ENCODE results near the gene PHEX.
"Not testable (repeated sequence)": the region's sequence is repeated elsewhere in the genome, so short reads cannot be mapped to it uniquely, and the experiment has no call there.

PHEX gene

DNA sequence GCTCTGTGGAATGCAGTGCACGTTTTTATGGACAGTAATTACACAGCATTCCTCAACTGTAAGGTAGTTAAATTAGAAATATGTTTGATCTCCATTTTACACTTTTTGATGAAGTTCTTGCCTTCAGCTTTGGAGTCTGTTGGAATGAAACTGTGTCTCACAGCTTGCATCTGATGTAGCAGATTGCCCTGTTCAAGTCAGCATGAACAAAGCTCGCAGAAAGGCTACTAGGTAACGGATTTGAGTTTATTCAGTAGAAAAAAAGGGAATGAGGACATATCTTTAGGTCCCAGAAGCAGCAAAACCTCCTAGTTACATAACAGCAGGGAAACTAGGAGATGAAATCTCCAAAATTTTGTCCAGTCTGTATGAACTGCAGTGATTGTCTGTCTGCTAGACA is 216.3 kb downstream of the PHEX start:
- no peak overlapping the region for H3K4me3 ChIP-seq (ENCODE audit: low read depth, low read length)
- TF ChIP-seq, protein P1, sequence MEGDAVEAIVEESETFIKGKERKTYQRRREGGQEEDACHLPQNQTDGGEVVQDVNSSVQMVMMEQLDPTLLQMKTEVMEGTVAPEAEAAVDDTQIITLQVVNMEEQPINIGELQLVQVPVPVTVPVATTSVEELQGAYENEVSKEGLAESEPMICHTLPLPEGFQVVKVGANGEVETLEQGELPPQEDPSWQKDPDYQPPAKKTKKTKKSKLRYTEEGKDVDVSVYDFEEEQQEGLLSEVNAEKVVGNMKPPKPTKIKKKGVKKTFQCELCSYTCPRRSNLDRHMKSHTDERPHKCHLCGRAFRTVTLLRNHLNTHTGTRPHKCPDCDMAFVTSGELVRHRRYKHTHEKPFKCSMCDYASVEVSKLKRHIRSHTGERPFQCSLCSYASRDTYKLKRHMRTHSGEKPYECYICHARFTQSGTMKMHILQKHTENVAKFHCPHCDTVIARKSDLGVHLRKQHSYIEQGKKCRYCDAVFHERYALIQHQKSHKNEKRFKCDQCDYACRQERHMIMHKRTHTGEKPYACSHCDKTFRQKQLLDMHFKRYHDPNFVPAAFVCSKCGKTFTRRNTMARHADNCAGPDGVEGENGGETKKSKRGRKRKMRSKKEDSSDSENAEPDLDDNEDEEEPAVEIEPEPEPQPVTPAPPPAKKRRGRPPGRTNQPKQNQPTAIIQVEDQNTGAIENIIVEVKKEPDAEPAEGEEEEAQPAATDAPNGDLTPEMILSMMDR (IDR thresholded peaks at IDR 0.05; ENCODE audit: low read depth, low read length) = no peak

DNA sequence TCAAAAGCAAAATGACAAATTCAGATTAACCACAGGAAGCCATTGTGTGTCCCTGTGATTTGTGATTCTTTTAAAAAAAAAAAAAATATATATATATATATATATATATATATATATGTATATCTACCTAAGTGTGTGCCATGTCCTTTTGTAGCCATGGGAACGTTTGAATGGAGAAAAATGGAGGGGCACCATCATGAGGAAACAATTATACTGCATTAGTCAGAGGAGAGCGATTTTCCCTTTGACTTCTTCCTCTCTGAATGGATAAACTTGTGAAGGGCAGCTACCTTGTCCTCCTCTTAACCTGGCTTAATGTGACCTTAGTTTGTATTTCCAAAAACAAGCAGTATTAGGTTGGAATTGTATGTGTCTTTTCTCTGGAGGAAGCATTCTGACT is 217.2 kb downstream of the PHEX start:
- TF ChIP-seq, protein P1 (IDR thresholded peaks at IDR 0.05; ENCODE audit: low read depth, low read length) = no peak
- H3K4me3 ChIP-seq (ENCODE audit: low read depth, low read length) = no peak overlapping the region

DNA sequence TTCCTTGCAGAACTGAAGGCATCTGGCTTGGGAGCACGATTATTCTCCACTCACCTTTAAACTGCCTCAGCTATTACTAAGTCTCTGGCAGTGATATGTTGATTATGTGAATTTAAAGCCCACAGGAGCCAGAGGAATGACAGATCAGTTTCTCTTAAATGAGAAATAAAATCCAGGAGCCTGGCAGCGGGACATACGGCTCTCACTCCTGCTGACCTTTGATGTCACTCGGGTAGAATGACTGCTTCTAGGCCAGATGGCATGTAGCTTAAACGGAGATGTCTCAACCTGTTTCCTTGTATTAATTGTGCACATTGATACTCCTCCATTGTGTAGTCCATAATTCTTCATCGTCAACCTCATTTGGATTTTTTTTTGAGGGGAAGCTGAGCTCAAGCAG is 236.6 kb downstream of the PHEX start:
- H3K4me3 ChIP-seq (ENCODE audit: low read depth, low read length) = no peak overlapping the region

DNA sequence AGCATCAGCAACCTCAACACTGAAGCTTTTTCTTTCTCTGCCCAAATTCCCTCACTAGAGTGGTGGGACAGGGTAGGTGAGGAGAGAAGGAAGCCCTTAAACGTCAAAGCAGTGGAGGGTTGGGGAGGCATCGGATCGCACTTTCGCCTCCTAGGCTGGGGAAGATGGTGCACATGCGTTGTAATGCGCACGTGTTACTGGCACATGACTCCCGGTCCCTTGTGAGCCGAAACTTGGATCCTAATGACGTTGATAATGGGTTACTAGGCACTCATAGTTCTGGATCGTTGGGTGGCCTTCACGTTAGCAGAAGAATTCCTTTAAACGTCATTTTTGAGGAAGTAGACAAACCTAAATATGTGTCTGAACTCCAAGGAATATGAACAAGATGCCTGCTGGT is 240.5 kb downstream of the PHEX start, which contains the start of gene CBLL2:
CBLL2 (plus strand) TSS at position 301 of the 400 bp plus-strand sequence; CDS start at position 380, 79 bp downstream.
- TF ChIP-seq, protein P1 (IDR thresholded peaks at IDR 0.05; ENCODE audit: low read depth, low read length) = no peak
- H3K4me3 ChIP-seq (ENCODE audit: low read depth, low read length) = no peak within 1 kb of the TSS

More for the DNA sequence above, 236.6 kb downstream of the PHEX start:
- TF ChIP-seq, protein P1 (IDR thresholded peaks at IDR 0.05; ENCODE audit: low read depth, low read length) = no peak

DNA sequence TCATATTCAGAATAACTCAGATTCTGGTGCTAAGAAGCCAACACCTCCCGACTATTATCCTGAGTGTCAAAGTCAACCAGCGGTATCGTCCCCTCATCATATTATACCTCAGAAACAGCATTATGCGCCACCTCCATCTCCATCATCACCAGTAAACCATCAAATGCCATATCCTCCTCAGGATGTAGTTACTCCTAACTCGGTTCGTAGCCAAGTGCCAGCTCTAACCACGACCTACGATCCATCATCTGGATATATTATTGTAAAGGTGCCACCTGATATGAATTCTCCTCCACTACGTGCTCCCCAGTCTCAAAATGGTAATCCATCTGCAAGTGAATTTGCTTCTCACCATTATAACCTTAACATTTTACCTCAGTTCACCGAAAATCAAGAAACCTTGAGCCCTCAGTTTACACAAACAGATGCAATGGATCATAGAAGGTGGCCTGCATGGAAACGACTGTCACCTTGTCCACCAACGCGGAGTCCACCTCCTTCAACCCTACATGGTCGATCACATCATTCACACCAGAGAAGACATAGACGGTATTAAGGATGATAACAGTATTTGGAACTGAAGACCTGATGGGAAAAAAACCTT is 241.7 kb downstream of the PHEX start:
- TF ChIP-seq, protein P1 (IDR thresholded peaks at IDR 0.05; ENCODE audit: low read depth, low read length) = no peak

DNA sequence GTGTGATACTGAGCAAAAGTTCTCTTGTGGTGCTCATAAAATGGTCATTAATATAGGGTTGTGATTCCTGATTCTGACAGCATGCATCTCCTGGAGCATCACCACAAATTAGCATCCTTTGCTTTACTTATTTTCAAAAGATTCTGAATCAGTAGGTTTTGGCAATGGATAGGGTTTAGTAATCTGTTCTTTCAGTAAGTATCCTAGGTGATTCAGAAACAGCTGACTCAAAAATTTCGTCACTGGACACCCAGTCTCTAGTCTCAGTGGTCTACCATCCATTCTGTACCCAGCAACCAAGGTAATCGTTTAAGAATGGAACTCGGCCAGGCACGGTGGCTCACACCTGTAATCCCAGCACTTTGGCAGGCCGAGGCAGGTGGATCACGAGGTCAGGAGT is 244.7 kb downstream of the PHEX start:
- H3K4me3 ChIP-seq (ENCODE audit: low read depth, low read length) = no peak overlapping the region
- TF ChIP-seq, protein P1 (IDR thresholded peaks at IDR 0.05; ENCODE audit: low read depth, low read length) = no peak

More for the DNA sequence above, 241.7 kb downstream of the PHEX start:
- no peak overlapping the region for H3K4me3 ChIP-seq (ENCODE audit: low read depth, low read length)

DNA sequence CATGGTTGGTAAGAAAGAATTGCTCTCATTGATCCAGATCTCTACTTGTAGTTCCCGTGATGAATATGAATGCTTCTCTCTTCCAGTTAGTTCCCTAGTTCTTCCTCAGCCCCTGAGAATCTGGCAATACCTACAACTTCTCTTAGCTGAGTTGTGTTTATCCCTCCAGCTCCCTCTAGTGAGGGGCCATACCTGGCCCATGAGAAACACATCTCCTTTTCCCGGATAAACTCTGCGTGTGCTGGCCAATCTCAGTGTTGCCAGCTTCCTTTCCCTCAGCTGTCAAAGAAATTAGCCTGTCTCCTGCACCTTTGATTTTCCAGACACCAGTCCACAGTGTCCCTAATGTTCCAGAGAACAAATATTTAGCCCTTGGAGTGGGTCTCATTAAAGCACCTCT is 246.2 kb downstream of the PHEX start:
- H3K4me3 ChIP-seq (ENCODE audit: low read depth, low read length) = no peak overlapping the region
- TF ChIP-seq, protein P1 (IDR thresholded peaks at IDR 0.05; ENCODE audit: low read depth, low read length) = no peak

DNA sequence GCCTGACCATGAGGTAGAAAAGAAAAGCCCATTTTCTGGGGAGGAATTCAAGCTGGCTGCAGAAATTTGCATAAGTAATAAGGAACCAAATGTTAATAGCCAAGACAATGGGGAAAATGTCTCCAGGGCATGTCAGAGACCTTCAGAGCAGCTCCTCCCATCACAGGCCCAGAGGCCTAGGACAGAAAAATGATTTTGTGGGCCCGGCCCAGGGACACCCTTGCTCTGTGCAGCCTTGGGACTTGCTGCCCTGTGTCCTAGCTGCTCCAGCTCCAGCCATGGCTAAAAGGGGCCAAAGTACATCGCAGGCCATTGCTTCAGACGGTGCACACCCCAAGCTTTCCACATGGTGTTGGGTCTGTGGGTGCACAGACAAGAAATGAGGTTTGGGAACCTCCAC is 257.1 kb downstream of the PHEX start:
- H3K4me3 ChIP-seq (ENCODE audit: low read depth, low read length) = not testable (repeated sequence)
